GM21717 (cell line): ENCODE data around the gene CD7.
"Not testable (repeated sequence)": the region's sequence is repeated elsewhere in the genome, so short reads cannot be mapped to it uniquely, and the experiment has no call there.

Source experiments
- ATAC-seq: cut with Tn5 transposase; IDR thresholded peaks from one replicate; pipeline ENCODE4 v1.9.1; 2021; ENCODE audit warnings: mild to moderate bottlenecking, moderate library complexity; ENCODE audit not compliant: unreplicated experiment

CD7 gene

GRCh38 chr17:82317394-82318168 is at the start of gene CD7:
Gene CD7 (minus strand): TSS chr17:82317608. CDS start chr17:82317495, 113 bp downstream.
- no peak for ATAC-seq

GRCh38 chr17:82366749-82367148 is 49.3 kb upstream of the CD7 start:
- no peak for ATAC-seq

- no peak for ATAC-seq
Measured at GRCh38 chr17:82365606-82366295, 48.3 kb upstream of the CD7 start.

GRCh38 chr17:82361885-82362633 is 44.7 kb upstream of the CD7 start:
- no peak for ATAC-seq

GRCh38 chr17:82359451-82360074 is 42.2 kb upstream of the CD7 start:
- ATAC-seq, result not testable (repeated sequence)

GRCh38 chr17:82358465-82359350 is 41.3 kb upstream of the CD7 start, which contains the start of gene TEX19:
Gene TEX19 (plus strand): TSS chr17:82359247. CDS start chr17:82362151, 2,904 bp downstream.
- no peak for ATAC-seq

GRCh38 chr17:82357394-82357793 is 40.0 kb upstream of the CD7 start:
- ATAC-seq, result no peak

GRCh38 chr17:82356845-82357355 is 39.5 kb upstream of the CD7 start:
- ATAC-seq, result no peak

- ATAC-seq, result no peak
Measured at GRCh38 chr17:82355770-82356427, 38.5 kb upstream of the CD7 start.

- no peak for ATAC-seq
Measured at GRCh38 chr17:82354804-82355308, 37.4 kb upstream of the CD7 start.

GRCh38 chr17:82353484-82353883 is 36.1 kb upstream of the CD7 start:
- no peak for ATAC-seq

GRCh38 chr17:82351713-82352488 is 34.5 kb upstream of the CD7 start:
- no peak for ATAC-seq

GRCh38 chr17:82351254-82351712 is 33.9 kb upstream of the CD7 start:
- no peak for ATAC-seq

GRCh38 chr17:82350182-82351030 is 33.0 kb upstream of the CD7 start:
- ATAC-seq, result no peak

GRCh38 chr17:82349287-82349701 is 31.9 kb upstream of the CD7 start:
- ATAC-seq, result no peak

GRCh38 chr17:82348866-82349265 is 31.5 kb upstream of the CD7 start:
- ATAC-seq, result no peak

GRCh38 chr17:82348434-82348833 is 31.0 kb upstream of the CD7 start:
- no peak for ATAC-seq
